Activated CD8-positive, alpha-beta T cell treated with anti-CD3 and anti-CD28 coated beads for 36 hours (primary cell): ENCODE results near the gene PAQR7. TPM values are rescaled to one million over a fixed set of nuclear protein-coding genes. Genes with fewer than 3 reads are reported as not detected.

ENCODE experiments used
- ATAC-seq: fragments of 200-7000 bp; cut with Tn5 transposase; one replicate; pipeline ENCODE4 v1.10.0; 2021; ENCODE audit warnings: mild to moderate bottlenecking, moderate library complexity
- CTCF ChIA-PET: fragments of 350-600 bp; sonication (Branson Sonifier 250); formaldehyde crosslinking; loops from one replicate; lab custom pipeline; 2021; ENCODE audit warnings: antibody characterized with exemption; lab: Charles Lee
- POLR2A ChIA-PET: fragments of 350-600 bp; sonication (Branson Sonifier 250); formaldehyde crosslinking; loops from one replicate; lab custom pipeline; 2021; ENCODE audit warnings: antibody characterized with exemption; lab: Charles Lee
- DNase-seq: peaks from one replicate; pipeline ENCODE4 v3.0.0-alpha.2; 2020
- H3K27ac Mint-ChIP-seq: one replicate; pipeline ENCODE4 v1.8.0; 2021; ENCODE audit warnings: mild to moderate bottlenecking, mixed read lengths
- H3K27me3 Mint-ChIP-seq: one replicate; pipeline ENCODE4 v1.8.0; 2021; ENCODE audit warnings: mixed read lengths
- H3K36me3 Mint-ChIP-seq: one replicate; pipeline ENCODE4 v1.8.0; 2021; ENCODE audit warnings: low read depth, mixed read lengths
- H3K4me1 Mint-ChIP-seq: one replicate; pipeline ENCODE4 v1.8.0; 2021; ENCODE audit warnings: low read depth, mixed read lengths
- H3K4me3 Mint-ChIP-seq: one replicate; pipeline ENCODE4 v1.8.0; 2021; ENCODE audit warnings: mild to moderate bottlenecking, moderate library complexity, mixed read lengths
- H3K9me3 Mint-ChIP-seq: one replicate; pipeline ENCODE4 v1.8.0; 2021; ENCODE audit warnings: mixed read lengths
- intact Hi-C: fragments of 100-400 bp; cut with micrococcal nuclease; formaldehyde crosslinking; loops from one replicate; pipeline ENCODE4 v1.10.0; 2022
- total RNA-seq, 2 experiments: library from RNA; stranded (reverse); gene quantifications; one replicate each; pipeline ENCODE4 v1.2.3, GENCODE V29; 2021
- TF ChIP-seq, protein P1 (sequence below): fragments of 200-600 bp; IDR thresholded peaks from one replicate; pipeline ENCODE4 v1.8.0; 2022; ENCODE audit warnings: antibody characterized with exemption, mild to moderate bottlenecking

Gene PAQR7
- total RNA-seq, 2 experiments from 2014 or later: 6.8 to 8.0 TPM

GRCh38 chr1:25899792-25900191 is 24.3 kb upstream of the PAQR7 start:
- no peak overlapping the region for H3K27ac Mint-ChIP-seq
- ATAC-seq (no peak), DNase-seq (no peak)
- intact Hi-C loops: no loop called here
- H3K9me3 Mint-ChIP-seq: no peaks in the 10 kb centered on the region
- CTCF ChIA-PET: interaction anchor here (1.4 to 20.0 kb wide), 2 partner anchors 16 to 100 kb away, joined by 5 to 417 read pairs; partner anchors contain the start of gene PAFAH2
- POLR2A ChIA-PET: interaction anchor here (1.1 to 15.7 kb wide), 3 partner anchors 98 to 227 kb away, joined by 3 to 160 read pairs (median 4); partner anchors contain the start of gene PAFAH2
- peaks cover 61% of the 10 kb centered on the region for H3K36me3 Mint-ChIP-seq
- H3K4me1 Mint-ChIP-seq: peaks cover 41% of the 10 kb centered on the region
- H3K27me3 Mint-ChIP-seq: no peaks in the 10 kb centered on the region
- H3K4me3 Mint-ChIP-seq: no peak overlapping the region
- TF ChIP-seq, protein P1, sequence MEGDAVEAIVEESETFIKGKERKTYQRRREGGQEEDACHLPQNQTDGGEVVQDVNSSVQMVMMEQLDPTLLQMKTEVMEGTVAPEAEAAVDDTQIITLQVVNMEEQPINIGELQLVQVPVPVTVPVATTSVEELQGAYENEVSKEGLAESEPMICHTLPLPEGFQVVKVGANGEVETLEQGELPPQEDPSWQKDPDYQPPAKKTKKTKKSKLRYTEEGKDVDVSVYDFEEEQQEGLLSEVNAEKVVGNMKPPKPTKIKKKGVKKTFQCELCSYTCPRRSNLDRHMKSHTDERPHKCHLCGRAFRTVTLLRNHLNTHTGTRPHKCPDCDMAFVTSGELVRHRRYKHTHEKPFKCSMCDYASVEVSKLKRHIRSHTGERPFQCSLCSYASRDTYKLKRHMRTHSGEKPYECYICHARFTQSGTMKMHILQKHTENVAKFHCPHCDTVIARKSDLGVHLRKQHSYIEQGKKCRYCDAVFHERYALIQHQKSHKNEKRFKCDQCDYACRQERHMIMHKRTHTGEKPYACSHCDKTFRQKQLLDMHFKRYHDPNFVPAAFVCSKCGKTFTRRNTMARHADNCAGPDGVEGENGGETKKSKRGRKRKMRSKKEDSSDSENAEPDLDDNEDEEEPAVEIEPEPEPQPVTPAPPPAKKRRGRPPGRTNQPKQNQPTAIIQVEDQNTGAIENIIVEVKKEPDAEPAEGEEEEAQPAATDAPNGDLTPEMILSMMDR: no peak

DNA sequence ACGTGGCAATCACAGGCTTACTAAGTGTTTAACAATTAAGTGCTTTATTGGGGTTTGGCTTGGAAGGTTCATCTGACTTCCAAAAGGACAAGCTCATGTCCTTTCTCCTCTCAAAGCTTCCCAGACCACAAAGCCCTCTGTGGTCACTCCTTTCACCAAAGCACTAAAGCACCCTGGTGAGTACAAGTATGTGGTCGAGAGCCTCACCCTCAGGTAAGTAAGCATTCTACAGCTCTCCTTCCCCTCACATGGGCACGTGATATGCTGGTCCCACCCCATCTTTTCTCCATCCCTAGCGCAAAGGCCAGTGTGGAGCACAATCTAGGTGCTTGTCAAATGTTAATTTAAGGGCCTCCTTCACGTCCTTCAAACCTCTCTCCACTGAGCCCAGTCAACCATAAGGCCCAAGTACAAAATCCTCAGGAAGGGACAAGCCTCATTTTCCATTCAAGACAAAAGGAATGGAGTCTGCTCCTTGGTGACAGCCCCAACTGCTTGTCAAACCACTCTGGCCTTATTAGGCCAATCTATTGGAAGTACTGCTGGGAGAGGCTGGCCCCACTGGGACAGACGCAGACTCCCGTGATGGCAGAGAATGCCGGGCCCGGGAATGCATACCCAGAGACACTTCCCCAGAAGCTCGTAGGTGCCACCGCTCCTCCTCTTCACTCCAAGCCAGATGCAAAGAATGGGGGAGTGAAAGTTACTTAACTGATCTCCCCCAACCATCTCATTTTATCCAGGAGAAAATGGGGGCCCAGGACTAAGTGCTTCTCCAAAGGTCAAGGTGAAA is 22.9 kb upstream of the PAQR7 start:
- Mint-ChIP-seq H3K4me1 (peaks cover 30% of the 10 kb centered on the region), H3K27me3 (no peaks in the 10 kb centered on the region), H3K9me3 (no peaks in the 10 kb centered on the region), H3K27ac (no peak overlapping the region), H3K36me3 (peaks cover 49% of the 10 kb centered on the region), H3K4me3 (no peak overlapping the region)
- TF ChIP-seq, protein P1: no peak
- ChIA-PET CTCF (interaction anchor here (1.5 to 20.0 kb wide), 2 partner anchors 101 to 112 kb away, joined by 3 to 417 read pairs; partner anchors contain the start of gene PAFAH2), POLR2A (interaction anchor here (0.6 to 15.7 kb wide), 14 partner anchors 10 to 228 kb away, joined by 3 to 160 read pairs (median 3); partner anchors contain the start of gene PAFAH2)
- intact Hi-C loops: no loop called here
- ATAC-seq (no peak), DNase-seq (no peak)

- ATAC-seq: no peak
- POLR2A ChIA-PET: interaction anchor here (0.6 to 15.7 kb wide), 10 partner anchors 8 to 194 kb away, joined by 3 to 160 read pairs (median 3); partner anchors contain the start of genes PAFAH2 and STMN1
- Mint-ChIP-seq H3K4me1 (peaks cover 25% of the 10 kb centered on the region), H3K27me3 (no peaks in the 10 kb centered on the region), H3K36me3 (peaks cover 44% of the 10 kb centered on the region), H3K27ac (no peak overlapping the region), H3K9me3 (no peaks in the 10 kb centered on the region), H3K4me3 (no peak overlapping the region)
- intact Hi-C loops: no loop called here
- TF ChIP-seq, protein P1: no peak
- DNase-seq: no peak
- CTCF ChIA-PET: interaction anchor here (1.2 to 20.0 kb wide), 5 partner anchors 17 to 112 kb away, joined by 3 to 417 read pairs (median 18); partner anchors contain the start of gene PAFAH2
These were observed 22.2 kb upstream of the PAQR7 start for GRCh38 chr1:25897754-25898153.

- peaks cover 31% of the 10 kb centered on the region for H3K36me3 Mint-ChIP-seq
These were observed 20.8 kb upstream of the PAQR7 start for GRCh38 chr1:25896266-25896665.

More at GRCh38 chr1:25896266-25896665, 20.8 kb upstream of the PAQR7 start:
- ChIA-PET POLR2A (interaction anchor here (0.9 to 15.7 kb wide), 10 partner anchors 9 to 126 kb away, joined by 3 to 160 read pairs (median 4); partner anchors contain the start of genes PAFAH2, PAQR7 and STMN1), CTCF (interaction anchor here (0.8 to 20.0 kb wide), 37 partner anchors 10 to 466 kb away, joined by 3 to 417 read pairs (median 6); partner anchors contain the start of genes EXTL1, PAFAH2, PAQR7 and STMN1)
- DNase-seq (no peak), ATAC-seq (no peak)
- H3K4me1 Mint-ChIP-seq: peaks cover 24% of the 10 kb centered on the region
- H3K27me3 Mint-ChIP-seq: no peaks in the 10 kb centered on the region
- intact Hi-C loops: no loop called here
- TF ChIP-seq, protein P1: no peak
- no peak overlapping the region for H3K4me3 Mint-ChIP-seq
- H3K27ac Mint-ChIP-seq: no peak overlapping the region
- H3K9me3 Mint-ChIP-seq: no peaks in the 10 kb centered on the region
